SK-N-SH (cell line): ENCODE measurements around the gene HDGFL1. TPM values are rescaled to one million over a fixed set of nuclear protein-coding genes. Genes with fewer than 3 reads are reported as not detected.

Experiments used
- CTCF ChIA-PET: fragments of 300-600, 350-600 bp; formaldehyde crosslinking; extraction: SDS; loops from one replicate; lab custom pipeline; 2021; lab: Yijun Ruan, JAX
- POLR2A ChIA-PET: fragments of 350-600 bp; sonication (Branson Sonifier 250); formaldehyde crosslinking; extraction: SDS; loops from one replicate; lab custom pipeline; 2020; ENCODE audit warnings: antibody characterized with exemption, inconsistent platforms; lab: Yijun Ruan, JAX
- DNase-seq: peaks from one replicate; pipeline ENCODE4 v3.0.0; 2012
- H2AFZ ChIP-seq: fragments of 200-600 bp; sonication (generic); 2 replicates; pipeline ENCODE4 v1.8.1; 2016; ENCODE audit warnings: antibody characterized with exemption, mild to moderate bottlenecking, low read depth
- H3F3A ChIP-seq: fragments of 200-600 bp; sonication (generic); replicated peaks from 2 replicates; pipeline ENCODE3; 2016; ENCODE audit warnings: antibody characterized with exemption, mild to moderate bottlenecking; ENCODE audit not compliant: insufficient read depth
- H3K27ac ChIP-seq, 2 experiments: fragments of 200-500 bp in 1 of 2; fragments of 200-600 bp in 1 of 2; sonication (Bioruptor generic) in 1 of 2; sonication (generic), shearing (Covaris generic) in 1 of 2; 2 replicates each; pipeline versions ENCODE4 v1.5.1 to v1.6.1; 2014 to 2016; ENCODE audit warnings: low read depth in 2 of 2, inconsistent platforms in 1 of 2, low read length in 1 of 2, mild to moderate bottlenecking in 1 of 2, mixed read lengths in 1 of 2
- H3K27me3 ChIP-seq: fragments of 200-600 bp; sonication (generic), shearing (Covaris generic); 2 replicates; pipeline ENCODE4 v1.6.1; 2016; ENCODE audit warnings: mixed run types; ENCODE audit not compliant: insufficient read depth
- H3K36me3 ChIP-seq, 2 experiments: fragments of 200-500 bp in 1 of 2; fragments of 200-600 bp in 1 of 2; sonication (Bioruptor generic) in 1 of 2; sonication (generic) in 1 of 2; replicated peaks in 1 of 2; 2 replicates each; pipeline versions ENCODE3 to v1.5.1; 2014 to 2016; ENCODE audit warnings: low read length in 1 of 2, mild to moderate bottlenecking in 1 of 2; ENCODE audit not compliant: insufficient read depth in 2 of 2, control insufficient read depth in 1 of 2
- H3K4me1 ChIP-seq, 2 experiments: fragments of 200-500 bp in 1 of 2; fragments of 200-600 bp in 1 of 2; sonication (Bioruptor generic) in 1 of 2; sonication (generic), shearing (Covaris generic) in 1 of 2; 2 replicates each; pipeline versions ENCODE4 v1.5.1 to v1.6.1; 2014 to 2016; ENCODE audit warnings: low read depth in 1 of 2, low read length in 1 of 2, mixed run types in 1 of 2; ENCODE audit not compliant: insufficient read depth in 2 of 2, control insufficient read depth in 1 of 2
- H3K4me2 ChIP-seq: fragments of 200-600 bp; sonication (generic), shearing (Covaris generic); 2 replicates; pipeline ENCODE4 v1.6.1; 2017; ENCODE audit warnings: mixed run types
- H3K4me3 ChIP-seq, 2 experiments: fragments of 200-500 bp in 1 of 2; fragments of 200-600 bp in 1 of 2; sonication (Bioruptor generic) in 1 of 2; sonication (generic), shearing (Covaris generic) in 1 of 2; 2 replicates each; pipeline versions ENCODE4 v1.5.1 to v1.8.1; 2014 to 2016; ENCODE audit warnings: low read depth in 2 of 2, inconsistent platforms in 1 of 2, low read length in 1 of 2, mild to moderate bottlenecking in 1 of 2, mixed read lengths in 1 of 2, moderate library complexity in 1 of 2
- H3K79me2 ChIP-seq: fragments of 200-600 bp; sonication (generic); 2 replicates; pipeline ENCODE4 v1.8.1; 2017; ENCODE audit warnings: mild to moderate bottlenecking; ENCODE audit not compliant: insufficient read depth
- H3K9ac ChIP-seq: fragments of 200-600 bp; sonication (generic); 2 replicates; pipeline ENCODE4 v1.6.1; 2017; ENCODE audit warnings: mixed run types
- H3K9me2 ChIP-seq: fragments of 200-600 bp; sonication (generic); 2 replicates; pipeline ENCODE4 v1.6.1; 2017; ENCODE audit warnings: mixed run types
- H3K9me3 ChIP-seq: fragments of 200-600 bp; sonication (generic); 2 replicates; pipeline ENCODE4 v1.6.1; 2017; ENCODE audit warnings: mixed run types, mild to moderate bottlenecking, moderate library complexity
- H4K20me1 ChIP-seq: fragments of 200-600 bp; sonication (generic); 2 replicates; pipeline ENCODE4 v1.6.1; 2017; ENCODE audit warnings: mild to moderate bottlenecking, mixed run types; ENCODE audit not compliant: insufficient read depth
- CHD2 ChIP-seq: fragments of 150-350 bp; IDR thresholded peaks from 2 replicates; pipeline ENCODE4 v1.6.1; 2018; ENCODE audit warnings: low read length; ENCODE audit not compliant: partially characterized antibody
- EP300 ChIP-seq, 2 experiments: IDR thresholded peaks; 2 replicates each; pipeline versions ENCODE4 v1.4.0 to v1.6.1; 2012; ENCODE audit warnings: borderline replicate concordance in 1 of 2, low read depth in 1 of 2, low read length in 1 of 2
- FOSL2 ChIP-seq: IDR thresholded peaks from 2 replicates; pipeline ENCODE4 v1.4.0; 2012; ENCODE audit warnings: low read depth, mild to moderate bottlenecking, moderate library complexity, borderline replicate concordance
- GATA2 ChIP-seq: sonication (generic); formaldehyde crosslinking; IDR thresholded peaks from 2 replicates; pipeline ENCODE4 v1.5.0; 2020; ENCODE audit warnings: mild to moderate bottlenecking, missing genetic modification reagents
- JUND ChIP-seq: IDR thresholded peaks from 2 replicates; pipeline ENCODE4 v1.4.0; 2012
- MEF2A ChIP-seq: IDR thresholded peaks from 2 replicates; pipeline ENCODE4 v1.4.0; 2012; ENCODE audit warnings: low read depth, borderline replicate concordance
- NFIC ChIP-seq: IDR thresholded peaks from 2 replicates; pipeline ENCODE4 v1.4.0; 2012; ENCODE audit warnings: borderline replicate concordance
- PBX3 ChIP-seq: IDR thresholded peaks from 2 replicates; pipeline ENCODE4; 2012
- RAD21 ChIP-seq: IDR thresholded peaks from 2 replicates; pipeline ENCODE4 v1.6.1; 2012; ENCODE audit warnings: mild to moderate bottlenecking, low read length
- RXRA ChIP-seq: IDR thresholded peaks from 2 replicates; pipeline ENCODE4 v1.4.0; 2012; ENCODE audit warnings: low read depth, mild to moderate bottlenecking, borderline replicate concordance
- TCF12 ChIP-seq: IDR thresholded peaks from 2 replicates; pipeline ENCODE4 v1.4.0; 2012
- TEAD4 ChIP-seq: IDR thresholded peaks from 2 replicates; pipeline ENCODE4 v1.4.0; 2012; ENCODE audit warnings: mild to moderate bottlenecking, borderline replicate concordance; ENCODE audit not compliant: insufficient read depth
- YY1 ChIP-seq: IDR thresholded peaks from 2 replicates; pipeline ENCODE4 v1.4.0; 2012; ENCODE audit warnings: low read depth, mild to moderate bottlenecking
- ZBTB33 ChIP-seq: IDR thresholded peaks from 2 replicates; pipeline ENCODE4 v1.4.0; 2012; ENCODE audit warnings: low read depth, borderline replicate concordance
- WGBS: methylation state at CpG from one replicate; pipeline ENCODE4 v1.1.6; 2017; ENCODE audit warnings: low lambda C conversion rate; 5-methylcytosine and 5-hydroxymethylcytosine counted together
- polyA plus RNA-seq, 3 experiments: library from polyadenylated mRNA; depleted of rRNA; stranded (reverse); fragments of >200 nt; gene quantifications; 2 replicates each; pipeline ENCODE4 v1.2.3, GENCODE V29; 2012

HDGFL1 gene
- polyA plus RNA-seq, 1 of the 3 experiments (the other 2 are of a cell fraction) = not detected

- H3K36me3 ChIP-seq = no peaks in the 10 kb centered on the region
- no peak overlapping the region for H3K4me2 ChIP-seq
- 61% methylated on average over 4 of the region's 4 CpGs for WGBS
- H2AFZ ChIP-seq = peak overlapping the region; percentile 52
- H3K9me2 ChIP-seq = no peaks in the 10 kb centered on the region
- no peak overlapping the region for H3K4me3 ChIP-seq
- ChIA-PET CTCF (interaction anchor here (1.1 kb wide), 1 partner anchor 10 kb away, joined by 4 read pairs; no protein-coding TSS in a partner anchor), POLR2A (no interaction called here)
- H3F3A ChIP-seq = no peaks in the 10 kb centered on the region
- peaks cover 10% of the 10 kb centered on the region in 2 experiments; a peak in 3 of 4 replicates for H3K4me1 ChIP-seq
- no peak overlapping the region for H3K9ac ChIP-seq
- TF ChIP-seq TEAD4 (no peak), RXRA (0 out of 2 replicates have a peak, but pooled peaks have one; percentile 24), CHD2 (no peak), PBX3 (0 out of 2 replicates have a peak, but pooled peaks have one; percentile 10), TCF12 (0 out of 2 replicates have a peak, but pooled peaks have one; percentile 3), RAD21 (no peak), GATA2 (CRISPR knock-in tag) (no peak), YY1 (no peak), JUND (0 out of 2 replicates have a peak, but pooled peaks have one; percentile 18)
- H3K79me2 ChIP-seq = no peaks in the 10 kb centered on the region
- no peaks in the 10 kb centered on the region for H4K20me1 ChIP-seq
- DNase-seq = no peak
- H3K27ac ChIP-seq = peak overlapping the region in 1 of 2 experiments; percentile 15; a peak in 1 of 4 replicates
- H3K27me3 ChIP-seq = no peaks in the 10 kb centered on the region
- H3K9me3 ChIP-seq = no peaks in the 10 kb centered on the region
Observed at GRCh38 chr6:22600059-22600458, 30.7 kb downstream of the HDGFL1 start.

- Histone ChIP-seq H3K27me3 (no peaks in the 10 kb centered on the region), H3F3A (no peaks in the 10 kb centered on the region), H3K4me1 (peaks cover 10 to 16% of the 10 kb centered on the region in 2 experiments; a peak in 3 of 4 replicates), H3K9ac (no peak overlapping the region), H3K79me2 (no peaks in the 10 kb centered on the region; the same call in 1 of the 2 replicates), H4K20me1 (no peaks in the 10 kb centered on the region), H3K27ac (no peak overlapping the region), H3K9me2 (no peaks in the 10 kb centered on the region)
- CTCF ChIA-PET = no interaction called here
- no peak for DNase-seq
- TF ChIP-seq RXRA = no peak
- TF ChIP-seq, all 33 proteins: peak for 0
- Histone ChIP-seq H3K36me3 (no peaks in the 10 kb centered on the region), H3K4me3 (no peak overlapping the region), H2AFZ (no peak overlapping the region), H3K4me2 (no peak overlapping the region), H3K9me3 (no peaks in the 10 kb centered on the region)
- WGBS = 84% methylated on average over 5 of the region's 5 CpGs
- POLR2A ChIA-PET = no interaction called here
Observed at GRCh38 chr6:22601984-22602383, 32.6 kb downstream of the HDGFL1 start.

GRCh38 chr6:22605736-22606135, 36.4 kb downstream of the HDGFL1 start:
- H3K27ac ChIP-seq = no peak overlapping the region
- no peak overlapping the region for H3K4me2 ChIP-seq
- H3K9me3 ChIP-seq = no peaks in the 10 kb centered on the region
- no peak overlapping the region for H3K4me3 ChIP-seq
- DNase-seq = no peak
- no peak overlapping the region for H3K9ac ChIP-seq
- ChIA-PET POLR2A (no interaction called here), CTCF (no interaction called here)
- no peaks in the 10 kb centered on the region for H3F3A ChIP-seq
- no peaks in the 10 kb centered on the region for H3K36me3 ChIP-seq
- H3K4me1 ChIP-seq = 0 out of 4 replicates have a peak, but pooled peaks cover 0 to 5% of the 10 kb centered on the region in 2 experiments
- H3K79me2 ChIP-seq = no peaks in the 10 kb centered on the region; the same call in 1 of the 2 replicates
- H3K9me2 ChIP-seq = no peaks in the 10 kb centered on the region
- no peak overlapping the region for H2AFZ ChIP-seq
- WGBS = 50% methylated on average over 2 of the region's 2 CpGs
- H3K27me3 ChIP-seq = no peaks in the 10 kb centered on the region
- no peaks in the 10 kb centered on the region for H4K20me1 ChIP-seq
- TF ChIP-seq NFIC = no peak
- TF ChIP-seq EP300 (IDR thresholded peaks at IDR 0.05; ENCODE audit: borderline replicate concordance in 1 of 2, low read depth in 1 of 2, low read length in 1 of 2) = 0 out of 4 replicates have a peak, but pooled peaks of 1 of the 2 experiments have one; percentile 25
- TF ChIP-seq JUND = peak; percentile 59; the same call in 1 of the 2 replicates
- TF ChIP-seq ZBTB33 = no peak
- TF ChIP-seq PBX3 = peak; percentile 39; the same call in 1 of the 2 replicates
- TF ChIP-seq MEF2A = 0 out of 2 replicates have a peak, but pooled peaks have one; percentile 60
- peak; percentile 49; the same call in 1 of the 2 replicates for TF ChIP-seq FOSL2
- 0 out of 2 replicates have a peak, but pooled peaks have one; percentile 25 for TF ChIP-seq TCF12
